Measurements from ENCODE around the gene TNFAIP8.
"Not testable (repeated sequence)": the region's sequence is repeated elsewhere in the genome, so short reads cannot be mapped to it uniquely, and the experiment has no call there.

Gene TNFAIP8

GRCh38 chr5:119428166-119428565 is 72.3 kb downstream of the TNFAIP8 start:
- DNase-seq, result not testable (repeated sequence)

DNA sequence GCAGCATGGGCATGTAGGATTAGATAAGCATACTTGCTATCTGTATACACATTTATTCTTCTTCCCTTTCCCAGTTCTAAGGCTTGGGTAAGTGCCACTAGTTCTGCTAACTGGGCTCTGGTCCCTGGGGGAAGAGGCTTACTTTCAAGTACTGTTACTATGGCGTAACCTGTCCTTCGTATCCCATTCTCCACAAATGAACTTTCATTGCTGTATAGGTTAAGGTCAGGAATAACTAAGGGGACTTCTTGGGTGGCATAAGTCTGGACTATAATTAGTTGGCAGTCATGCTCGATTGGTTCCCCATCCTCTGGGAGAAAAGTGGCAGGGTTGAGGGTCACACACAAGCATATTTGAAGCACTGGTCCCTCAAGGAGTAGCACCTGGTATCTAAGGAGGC is 72.8 kb downstream of the TNFAIP8 start:
- DNase-seq, result not testable (repeated sequence)

- not testable (repeated sequence) for DNase-seq
Observed at GRCh38 chr5:119432674-119433237, 76.9 kb downstream of the TNFAIP8 start.

GRCh38 chr5:119435436-119436132 is 79.8 kb downstream of the TNFAIP8 start:
- peak; percentile 36 to 77 (median 52) for DNase-seq

GRCh38 chr5:119437785-119438586 is 82.2 kb downstream of the TNFAIP8 start:
- not testable (repeated sequence) for DNase-seq

DNA sequence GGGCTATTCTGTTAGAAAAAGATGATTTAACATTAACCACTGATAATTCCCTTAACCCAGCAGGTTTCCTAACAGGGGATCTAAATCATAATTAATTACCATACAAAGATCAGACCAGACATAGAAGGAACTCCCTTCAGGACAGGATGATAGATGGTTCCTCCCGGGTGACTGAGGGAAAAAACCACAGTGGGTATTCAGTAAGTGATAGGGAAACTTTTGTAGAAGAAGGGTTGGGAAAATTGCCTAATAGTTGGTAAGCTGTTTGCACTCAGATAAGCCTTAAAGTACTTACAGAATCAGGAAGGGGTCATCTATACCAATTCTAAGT is 82.7 kb downstream of the TNFAIP8 start:
- not testable (repeated sequence) for DNase-seq

GRCh38 chr5:119439140-119439631 is 83.4 kb downstream of the TNFAIP8 start:
- DNase-seq, result no peak

DNA sequence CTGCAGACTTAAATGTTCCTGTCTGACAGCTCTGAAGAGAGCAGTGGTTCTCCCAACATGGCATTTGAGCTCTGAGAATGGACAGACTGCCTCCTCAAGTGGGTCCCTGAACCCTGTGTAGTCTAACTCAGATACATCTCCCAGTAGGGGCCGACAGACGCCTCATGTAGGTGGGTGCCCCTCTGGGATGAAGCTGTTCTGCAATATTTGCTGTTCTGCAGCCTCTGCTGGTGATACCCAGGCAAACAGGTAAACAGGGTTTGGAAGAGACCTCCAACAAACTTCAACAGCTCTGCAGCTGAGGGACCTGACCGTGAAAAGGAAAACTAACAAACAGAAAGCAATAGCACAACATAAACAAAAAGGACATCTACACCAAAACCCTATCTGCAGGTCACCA is 83.8 kb downstream of the TNFAIP8 start:
- not testable (repeated sequence) for DNase-seq

GRCh38 chr5:119444643-119445042 is 88.8 kb downstream of the TNFAIP8 start:
- DNase-seq, result not testable (repeated sequence)

- DNase-seq, result no peak
Observed at GRCh38 chr5:119445544-119445943, 89.7 kb downstream of the TNFAIP8 start.

Data from T-helper 2 cell (primary cell).